Measurements from ENCODE around the gene TEAD3.
A peak's percentile ranks its signal among the peaks of the same experiment; 100 is the strongest.

The TEAD3 gene

DNA sequence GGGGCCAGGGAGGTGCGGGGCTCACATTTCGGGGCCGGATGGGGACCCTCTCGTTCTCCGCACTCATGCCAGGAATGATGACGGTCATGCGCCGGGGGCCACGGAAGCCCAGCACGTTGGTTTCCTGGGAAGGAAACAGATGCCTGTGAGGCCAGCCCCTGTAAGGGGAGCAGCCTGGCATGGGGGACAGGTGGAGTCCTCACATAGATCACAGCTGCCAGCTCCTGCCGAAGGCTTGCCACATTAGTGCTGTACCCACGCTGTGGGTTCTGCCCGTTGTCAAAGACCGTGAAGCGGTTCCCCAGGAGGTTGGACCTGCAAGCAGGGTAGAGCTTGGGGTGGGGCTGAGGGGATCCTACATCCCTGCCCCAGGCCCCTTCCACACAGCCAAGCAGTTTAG lies 6.7 kb upstream of the TEAD3 start:
- H3K36me3 ChIP-seq (ENCODE audit: control insufficient read depth in 1 of 2, insufficient read depth in 2 of 2, low read depth in 1 of 2, low read length in 2 of 2): peaks cover 0 to 3% of the 10 kb centered on the region in 2 experiments
- no peak overlapping the region for H3K18ac ChIP-seq (ENCODE audit: low read depth in 1 of 2, low read length in 2 of 2)
- no peak overlapping the region for H3K4me3 ChIP-seq (ENCODE audit: insufficient read depth in 1 of 2, low read depth in 1 of 2, low read length in 2 of 2)
- no peak overlapping the region for H3K4ac ChIP-seq (ENCODE audit: low read depth in 1 of 2, low read length in 2 of 2)
- no peak overlapping the region for H4K8ac ChIP-seq (ENCODE audit: low read length)
- peak overlapping the region in 1 of 2 experiments; percentile 11 for H3K14ac ChIP-seq (ENCODE audit: low read length in 2 of 2)
- H3K79me1 ChIP-seq (replicated peaks; ENCODE audit: low read length, poor library complexity, severe bottlenecking): peaks cover 3% of the 10 kb centered on the region
- H2BK15ac ChIP-seq (ENCODE audit: low read depth, poor library complexity, severe bottlenecking): no peak overlapping the region
- H3K23ac ChIP-seq (ENCODE audit: low read length in 2 of 2): peak overlapping the region in 1 of 2 experiments; percentile 36
- no peak overlapping the region for H4K91ac ChIP-seq (ENCODE audit: low read length)
- no peak overlapping the region for H2BK5ac ChIP-seq (ENCODE audit: low read depth, low read length, poor library complexity, severe bottlenecking)
- 91% methylated on average over 13 of the region's 15 CpGs for WGBS
- no peak overlapping the region for H3K4me2 ChIP-seq (ENCODE audit: low read length, poor library complexity, severe bottlenecking)
- no peak overlapping the region for H2BK120ac ChIP-seq (ENCODE audit: low read depth, low read length)
- peaks cover 9 to 44% of the 10 kb centered on the region in 2 experiments for H3K27me3 ChIP-seq (ENCODE audit: control insufficient read depth in 1 of 2, insufficient read depth in 1 of 2, low read length in 2 of 2)
- H2BK12ac ChIP-seq (ENCODE audit: low read length in 2 of 2): no peak overlapping the region
- no peak overlapping the region for H3K27ac ChIP-seq (ENCODE audit: low read length, poor library complexity, severe bottlenecking)
- H3K9me3 ChIP-seq (ENCODE audit: control insufficient read depth, low read length): no peaks in the 10 kb centered on the region
- DNase-seq: no peak
- H3K4me1 ChIP-seq (ENCODE audit: control insufficient read depth, insufficient read depth, low read depth, low read length): peaks cover 21% of the 10 kb centered on the region
- H3K9ac ChIP-seq (ENCODE audit: low read length): no peak overlapping the region
- no peak overlapping the region for H2AFZ ChIP-seq (ENCODE audit: low read depth, low read length)
- H2AK5ac ChIP-seq (ENCODE audit: low read length, severe bottlenecking): no peak overlapping the region

DNA sequence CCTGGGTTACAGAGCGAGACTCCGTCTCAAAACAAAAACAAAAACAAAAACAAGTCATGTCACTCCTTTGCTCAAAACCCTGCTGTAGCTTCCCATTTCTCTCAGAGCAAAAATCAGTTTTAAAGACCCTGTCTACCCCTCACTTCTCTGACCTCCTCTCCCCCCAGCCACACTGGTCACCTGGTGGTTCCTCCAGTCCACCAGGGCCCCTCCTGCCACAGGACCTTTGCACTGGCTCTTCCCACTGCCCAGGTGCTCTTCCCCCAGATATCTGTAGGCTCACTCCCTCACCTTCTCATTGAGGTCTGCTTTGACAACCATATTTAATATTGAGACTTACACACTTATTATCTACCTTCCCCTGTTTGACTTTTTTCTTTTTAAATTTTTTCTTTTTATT lies 4.9 kb upstream of the TEAD3 start:
- Histone ChIP-seq H3K14ac (ENCODE audit: low read length in 2 of 2) (no peak overlapping the region), H2BK120ac (ENCODE audit: low read depth, low read length) (no peak overlapping the region), H3K23ac (ENCODE audit: low read length in 2 of 2) (no peak overlapping the region), H3K4me2 (ENCODE audit: low read length, poor library complexity, severe bottlenecking) (no peak overlapping the region), H3K4me3 (ENCODE audit: insufficient read depth in 1 of 2, low read depth in 1 of 2, low read length in 2 of 2) (no peak overlapping the region), H4K91ac (ENCODE audit: low read length) (no peak overlapping the region), H3K27ac (ENCODE audit: low read length, poor library complexity, severe bottlenecking) (no peak overlapping the region), H3K18ac (ENCODE audit: low read depth in 1 of 2, low read length in 2 of 2) (no peak overlapping the region), H3K4me1 (ENCODE audit: control insufficient read depth, insufficient read depth, low read depth, low read length) (peaks cover 26% of the 10 kb centered on the region), H3K9me3 (ENCODE audit: control insufficient read depth, low read length) (no peaks in the 10 kb centered on the region), H2AFZ (ENCODE audit: low read depth, low read length) (no peak overlapping the region), H2BK15ac (ENCODE audit: low read depth, poor library complexity, severe bottlenecking) (no peak overlapping the region), H2BK12ac (ENCODE audit: low read length in 2 of 2) (peak overlapping the region in 1 of 2 experiments; percentile 50), H2AK5ac (ENCODE audit: low read length, severe bottlenecking) (no peak overlapping the region), H4K8ac (ENCODE audit: low read length) (no peak overlapping the region), H3K27me3 (ENCODE audit: control insufficient read depth in 1 of 2, insufficient read depth in 1 of 2, low read length in 2 of 2) (peaks cover 9 to 29% of the 10 kb centered on the region in 2 experiments), H3K4ac (ENCODE audit: low read depth in 1 of 2, low read length in 2 of 2) (no peak overlapping the region), H2BK5ac (ENCODE audit: low read depth, low read length, poor library complexity, severe bottlenecking) (no peak overlapping the region), H3K9ac (ENCODE audit: low read length) (no peak overlapping the region), H3K79me1 (replicated peaks; ENCODE audit: low read length, poor library complexity, severe bottlenecking) (peaks cover 8% of the 10 kb centered on the region), H3K36me3 (ENCODE audit: control insufficient read depth in 1 of 2, insufficient read depth in 2 of 2, low read depth in 1 of 2, low read length in 2 of 2) (peaks cover 0 to 3% of the 10 kb centered on the region in 2 experiments)
- WGBS: 95% methylated on average over 2 of the region's 2 CpGs
- no peak for DNase-seq

DNA sequence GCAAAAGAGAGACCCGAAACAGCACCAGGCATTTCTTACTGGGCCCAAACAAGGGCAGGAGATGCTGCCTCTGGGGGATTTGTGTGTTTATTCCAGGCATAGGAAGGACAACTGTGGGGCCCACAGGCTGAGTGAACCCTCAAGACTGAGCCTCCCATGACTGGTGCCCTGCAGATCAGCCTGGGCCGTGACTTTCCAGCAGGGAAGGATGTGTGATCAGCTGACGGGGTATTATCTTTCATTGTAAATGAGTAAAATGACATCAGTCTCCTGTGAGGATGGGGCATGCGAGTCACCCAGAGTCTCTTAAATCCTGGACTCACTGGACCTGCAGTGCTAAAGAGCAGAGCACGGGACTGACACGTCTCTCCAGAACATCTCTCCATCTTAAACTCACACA lies 3.9 kb upstream of the TEAD3 start:
- Histone ChIP-seq H3K4me1 (ENCODE audit: control insufficient read depth, insufficient read depth, low read depth, low read length) (peaks cover 23% of the 10 kb centered on the region), H3K4me2 (ENCODE audit: low read length, poor library complexity, severe bottlenecking) (no peak overlapping the region), H3K36me3 (ENCODE audit: control insufficient read depth in 1 of 2, insufficient read depth in 2 of 2, low read depth in 1 of 2, low read length in 2 of 2) (no peaks in the 10 kb centered on the region), H4K91ac (ENCODE audit: low read length) (no peak overlapping the region), H3K9ac (ENCODE audit: low read length) (peak overlapping the region; percentile 52), H2BK12ac (ENCODE audit: low read length in 2 of 2) (no peak overlapping the region), H3K27me3 (ENCODE audit: control insufficient read depth in 1 of 2, insufficient read depth in 1 of 2, low read length in 2 of 2) (peaks cover under 1 to 19% of the 10 kb centered on the region in 2 experiments), H2BK120ac (ENCODE audit: low read depth, low read length) (no peak overlapping the region), H3K27ac (ENCODE audit: low read length, poor library complexity, severe bottlenecking) (no peak overlapping the region), H2BK15ac (ENCODE audit: low read depth, poor library complexity, severe bottlenecking) (no peak overlapping the region), H2BK5ac (ENCODE audit: low read depth, low read length, poor library complexity, severe bottlenecking) (no peak overlapping the region), H3K4ac (ENCODE audit: low read depth in 1 of 2, low read length in 2 of 2) (no peak overlapping the region), H3K4me3 (ENCODE audit: insufficient read depth in 1 of 2, low read depth in 1 of 2, low read length in 2 of 2) (no peak overlapping the region), H3K9me3 (ENCODE audit: control insufficient read depth, low read length) (no peaks in the 10 kb centered on the region), H3K79me1 (replicated peaks; ENCODE audit: low read length, poor library complexity, severe bottlenecking) (peaks cover 8% of the 10 kb centered on the region), H2AK5ac (ENCODE audit: low read length, severe bottlenecking) (no peak overlapping the region), H3K23ac (ENCODE audit: low read length in 2 of 2) (no peak overlapping the region), H3K18ac (ENCODE audit: low read depth in 1 of 2, low read length in 2 of 2) (no peak overlapping the region), H3K14ac (ENCODE audit: low read length in 2 of 2) (no peak overlapping the region), H4K8ac (ENCODE audit: low read length) (no peak overlapping the region), H2AFZ (ENCODE audit: low read depth, low read length) (no peak overlapping the region)
- WGBS: 40% methylated on average over 6 of the region's 6 CpGs
- peak; percentile 78 for DNase-seq

DNA sequence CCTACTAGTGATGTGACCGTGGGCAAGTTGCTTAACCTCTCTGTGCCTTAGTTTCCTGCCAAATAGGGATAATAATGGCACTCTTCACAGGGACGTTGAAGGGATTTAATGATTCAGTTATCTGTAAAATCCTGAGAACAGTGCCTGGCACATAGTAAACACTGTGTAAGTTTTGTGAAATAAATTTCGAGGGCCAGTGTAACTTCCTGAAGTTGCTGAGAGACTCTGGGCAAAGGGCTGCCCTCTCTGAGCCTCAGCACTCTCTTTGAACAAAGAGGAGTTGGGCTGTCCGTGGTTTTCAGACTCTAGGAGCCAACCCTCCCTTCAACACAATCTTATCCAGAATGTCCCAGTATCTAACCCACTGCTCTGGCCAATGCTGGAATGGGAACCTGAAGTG lies 2.5 kb upstream of the TEAD3 start:
- Histone ChIP-seq H3K4me2 (ENCODE audit: low read length, poor library complexity, severe bottlenecking) (no peak overlapping the region), H2BK15ac (ENCODE audit: low read depth, poor library complexity, severe bottlenecking) (no peak overlapping the region), H3K9me3 (ENCODE audit: control insufficient read depth, low read length) (no peaks in the 10 kb centered on the region), H3K4me3 (ENCODE audit: insufficient read depth in 1 of 2, low read depth in 1 of 2, low read length in 2 of 2) (no peak overlapping the region), H3K27ac (ENCODE audit: low read length, poor library complexity, severe bottlenecking) (no peak overlapping the region), H2BK5ac (ENCODE audit: low read depth, low read length, poor library complexity, severe bottlenecking) (no peak overlapping the region), H3K4ac (ENCODE audit: low read depth in 1 of 2, low read length in 2 of 2) (no peak overlapping the region), H3K79me1 (replicated peaks; ENCODE audit: low read length, poor library complexity, severe bottlenecking) (peaks cover 8% of the 10 kb centered on the region), H3K36me3 (ENCODE audit: control insufficient read depth in 1 of 2, insufficient read depth in 2 of 2, low read depth in 1 of 2, low read length in 2 of 2) (peaks cover 0 to 3% of the 10 kb centered on the region in 2 experiments), H3K23ac (ENCODE audit: low read length in 2 of 2) (no peak overlapping the region), H3K14ac (ENCODE audit: low read length in 2 of 2) (no peak overlapping the region), H3K27me3 (ENCODE audit: control insufficient read depth in 1 of 2, insufficient read depth in 1 of 2, low read length in 2 of 2) (peaks cover 0 to 12% of the 10 kb centered on the region in 2 experiments), H2BK12ac (ENCODE audit: low read length in 2 of 2) (peak overlapping the region in 1 of 2 experiments; percentile 49), H2AK5ac (ENCODE audit: low read length, severe bottlenecking) (peak overlapping the region; percentile 57), H4K91ac (ENCODE audit: low read length) (no peak overlapping the region), H3K4me1 (ENCODE audit: control insufficient read depth, insufficient read depth, low read depth, low read length) (peaks cover 33% of the 10 kb centered on the region), H2BK120ac (ENCODE audit: low read depth, low read length) (no peak overlapping the region), H3K9ac (ENCODE audit: low read length) (no peak overlapping the region), H4K8ac (ENCODE audit: low read length) (no peak overlapping the region), H2AFZ (ENCODE audit: low read depth, low read length) (no peak overlapping the region), H3K18ac (ENCODE audit: low read depth in 1 of 2, low read length in 2 of 2) (no peak overlapping the region)
- no peak for DNase-seq
- WGBS: 94% methylated on average over 4 of the region's 4 CpGs
